GM20000 (cell line): ENCODE data around the gene MAPK6.

ENCODE experiments used
- DNase-seq: peaks from one replicate; pipeline ENCODE4 v3.0.0; 2012; ENCODE audit warnings: low spot score
- TF ChIP-seq, protein P1 (sequence below): IDR thresholded peaks from 2 replicates; pipeline ENCODE4 v1.5.1; 2012; ENCODE audit warnings: mild to moderate bottlenecking, control low read depth; ENCODE audit errors: extremely low read depth, missing control alignments

MAPK6 gene

GRCh38 chr15:52109559-52110451, 90.8 kb downstream of the MAPK6 start:
- DNase-seq = peak; percentile 71
- TF ChIP-seq, protein P1, sequence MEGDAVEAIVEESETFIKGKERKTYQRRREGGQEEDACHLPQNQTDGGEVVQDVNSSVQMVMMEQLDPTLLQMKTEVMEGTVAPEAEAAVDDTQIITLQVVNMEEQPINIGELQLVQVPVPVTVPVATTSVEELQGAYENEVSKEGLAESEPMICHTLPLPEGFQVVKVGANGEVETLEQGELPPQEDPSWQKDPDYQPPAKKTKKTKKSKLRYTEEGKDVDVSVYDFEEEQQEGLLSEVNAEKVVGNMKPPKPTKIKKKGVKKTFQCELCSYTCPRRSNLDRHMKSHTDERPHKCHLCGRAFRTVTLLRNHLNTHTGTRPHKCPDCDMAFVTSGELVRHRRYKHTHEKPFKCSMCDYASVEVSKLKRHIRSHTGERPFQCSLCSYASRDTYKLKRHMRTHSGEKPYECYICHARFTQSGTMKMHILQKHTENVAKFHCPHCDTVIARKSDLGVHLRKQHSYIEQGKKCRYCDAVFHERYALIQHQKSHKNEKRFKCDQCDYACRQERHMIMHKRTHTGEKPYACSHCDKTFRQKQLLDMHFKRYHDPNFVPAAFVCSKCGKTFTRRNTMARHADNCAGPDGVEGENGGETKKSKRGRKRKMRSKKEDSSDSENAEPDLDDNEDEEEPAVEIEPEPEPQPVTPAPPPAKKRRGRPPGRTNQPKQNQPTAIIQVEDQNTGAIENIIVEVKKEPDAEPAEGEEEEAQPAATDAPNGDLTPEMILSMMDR = no peak

DNA sequence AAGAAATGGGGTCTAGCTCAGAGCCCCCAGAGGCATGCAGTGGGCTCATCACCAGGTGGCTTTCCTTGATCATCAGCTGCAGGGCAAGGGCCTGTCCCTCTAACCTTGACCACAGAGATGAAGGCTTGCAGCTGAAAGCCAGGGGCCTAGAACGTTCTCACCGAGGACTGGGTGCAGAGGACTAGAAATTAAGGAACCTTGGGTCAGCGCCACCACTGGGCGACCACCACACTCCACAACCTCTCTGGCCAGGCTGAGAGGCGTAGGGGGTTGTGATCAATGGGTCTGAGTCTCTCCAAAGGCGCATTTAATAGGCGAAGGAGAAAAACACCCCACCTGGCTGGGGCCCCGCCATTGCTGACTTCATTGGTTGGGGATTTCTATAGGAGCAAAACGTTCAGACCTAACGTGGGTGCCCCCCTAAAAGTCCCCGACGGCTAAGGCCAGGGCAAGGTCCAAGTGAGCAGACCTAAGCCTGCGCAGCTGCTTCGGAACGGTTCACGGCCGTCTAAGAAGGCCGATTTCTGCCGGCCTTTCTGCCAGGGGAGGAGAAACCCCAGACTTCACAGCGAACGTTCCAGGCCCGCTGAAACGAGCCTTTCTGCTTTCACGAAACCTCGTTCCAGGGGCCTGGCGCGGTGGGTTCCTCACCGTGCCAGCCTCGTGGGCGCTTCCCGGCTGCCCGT, 92.6 kb downstream of the MAPK6 start:
- TF ChIP-seq, protein P1 = no peak
- peak; percentile 43 for DNase-seq

GRCh38 chr15:52112203-52112750, 93.3 kb downstream of the MAPK6 start:
- TF ChIP-seq, protein P1 = no peak
- peak; percentile 79 for DNase-seq

GRCh38 chr15:52113235-52113634, 94.2 kb downstream of the MAPK6 start:
- TF ChIP-seq, protein P1 = no peak
- no peak for DNase-seq

GRCh38 chr15:52113708-52114107, 94.7 kb downstream of the MAPK6 start:
- DNase-seq = no peak
- TF ChIP-seq, protein P1 = no peak

GRCh38 chr15:52114261-52115055, 95.4 kb downstream of the MAPK6 start:
- DNase-seq = no peak
- TF ChIP-seq, protein P1 = no peak
